ENCODE measurements around the gene ANKS1B.
A peak's percentile ranks its signal among the peaks of the same experiment; 100 is the strongest.

Gene ANKS1B

GRCh38 chr12:99985129-99985570 lies 414 bp upstream of the ANKS1B start:
- TF ChIP-seq CTCF (IDR thresholded peaks at IDR 0.05; ENCODE audit: unreplicated experiment in 3 of 3) = no peak
- Mint-ChIP-seq H3K4me3 (peak overlapping the region; percentile 87 to 95 (median 93)), H3K9me3 (no peaks in the 10 kb centered on the region), H3K27ac (peak overlapping the region in 2 of 3 experiments; percentile 11 to 90), H3K4me1 (peaks cover 16% of the 10 kb centered on the region), H3K27me3 (ENCODE audit: low read depth) (peaks cover 32% of the 10 kb centered on the region), H3K36me3 (ENCODE audit: low read depth) (no peaks in the 10 kb centered on the region)

DNA sequence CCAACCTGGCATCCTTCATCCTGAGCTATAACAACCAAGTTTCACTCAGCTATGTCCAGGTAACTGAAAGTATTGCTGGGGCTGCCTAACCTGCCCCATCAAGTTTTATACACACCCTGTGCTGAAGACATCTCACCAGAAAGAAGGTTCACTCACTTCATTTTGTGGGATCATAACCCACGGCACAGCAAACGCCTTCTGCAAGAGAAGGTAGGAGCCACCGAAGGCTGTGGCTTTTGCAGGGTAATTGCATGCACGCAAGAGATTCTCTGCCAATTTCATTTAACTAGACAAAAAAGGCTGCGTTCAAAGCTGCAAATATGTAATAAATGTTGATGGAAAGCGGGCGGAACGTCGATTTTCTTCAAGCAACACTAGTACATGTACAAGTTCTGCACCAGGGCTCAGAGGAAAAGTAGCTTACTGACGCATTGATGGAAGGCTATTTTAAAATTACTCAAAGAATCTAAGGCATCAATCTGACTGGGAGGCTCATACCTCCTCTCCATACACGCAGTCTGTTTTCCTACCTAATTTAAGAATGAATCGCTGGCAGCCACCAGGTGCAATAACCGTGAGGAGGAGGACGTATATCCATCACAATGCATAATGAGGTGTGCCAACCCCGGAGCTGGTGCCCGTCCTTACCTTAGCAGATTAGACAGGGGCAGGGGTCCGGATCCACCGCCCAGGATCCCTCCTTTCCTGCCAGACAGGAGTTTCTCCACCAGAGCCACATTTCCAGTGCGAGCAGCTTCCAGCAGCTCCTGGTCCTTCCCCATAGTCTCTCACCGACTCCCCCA lies 1.1 kb downstream of the ANKS1B start:
- Mint-ChIP-seq H3K9me3 (no peaks in the 10 kb centered on the region), H3K4me1 (peaks cover 16% of the 10 kb centered on the region), H3K36me3 (ENCODE audit: low read depth) (no peaks in the 10 kb centered on the region), H3K4me3 (peak overlapping the region; percentile 85 to 88 (median 88)), H3K27me3 (ENCODE audit: low read depth) (peaks cover 32% of the 10 kb centered on the region), H3K27ac (peak overlapping the region in 2 of 3 experiments; percentile 6 to 68)
- TF ChIP-seq CTCF (IDR thresholded peaks at IDR 0.05; ENCODE audit: unreplicated experiment in 3 of 3) = no peak

DNA sequence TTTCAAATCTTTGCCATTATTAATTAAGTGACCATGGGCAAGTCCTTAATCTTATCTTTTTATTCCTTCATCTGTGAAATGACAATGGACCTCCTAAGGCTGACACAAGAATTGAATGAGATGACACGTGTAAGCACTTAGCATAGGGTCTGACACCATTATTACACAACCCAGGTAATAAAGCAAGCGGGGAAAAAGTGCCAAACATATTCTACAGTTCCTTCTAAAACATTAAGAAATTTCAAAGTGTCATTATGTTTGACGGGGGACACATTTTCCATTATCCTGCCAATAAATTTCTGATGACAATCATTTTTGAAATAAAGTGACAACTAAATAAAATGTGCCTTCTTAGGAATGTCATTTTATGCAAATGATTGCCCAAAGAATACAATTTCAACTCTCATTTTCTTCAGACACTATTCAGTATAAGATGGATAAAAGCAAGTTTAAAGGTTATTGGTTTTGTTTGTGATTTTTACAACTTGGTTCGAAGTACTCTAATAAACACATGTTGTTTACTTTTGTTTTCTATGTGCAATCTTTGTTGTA lies 3.0 kb downstream of the ANKS1B start:
- no peak overlapping the region for H3K4me3 Mint-ChIP-seq
- peaks cover 29% of the 10 kb centered on the region for H3K27me3 Mint-ChIP-seq (ENCODE audit: low read depth)
- no peak for TF ChIP-seq CTCF (IDR thresholded peaks at IDR 0.05; ENCODE audit: unreplicated experiment in 3 of 3)
- no peak overlapping the region for H3K27ac Mint-ChIP-seq
- no peaks in the 10 kb centered on the region for H3K9me3 Mint-ChIP-seq
- no peaks in the 10 kb centered on the region for H3K36me3 Mint-ChIP-seq (ENCODE audit: low read depth)
- peaks cover 16% of the 10 kb centered on the region for H3K4me1 Mint-ChIP-seq

GRCh38 chr12:99979471-99979870 lies 5.3 kb downstream of the ANKS1B start:
- Mint-ChIP-seq H3K36me3 (ENCODE audit: low read depth) (no peaks in the 10 kb centered on the region), H3K4me1 (peaks cover 6% of the 10 kb centered on the region), H3K4me3 (no peak overlapping the region), H3K9me3 (no peaks in the 10 kb centered on the region), H3K27ac (no peak overlapping the region), H3K27me3 (ENCODE audit: low read depth) (peaks cover 29% of the 10 kb centered on the region)
- no peak for TF ChIP-seq CTCF (IDR thresholded peaks at IDR 0.05; ENCODE audit: unreplicated experiment in 3 of 3)

- Mint-ChIP-seq H3K27ac (no peak overlapping the region), H3K36me3 (ENCODE audit: low read depth) (no peaks in the 10 kb centered on the region), H3K4me1 (no peaks in the 10 kb centered on the region), H3K4me3 (no peak overlapping the region), H3K9me3 (no peaks in the 10 kb centered on the region), H3K27me3 (ENCODE audit: low read depth) (peaks cover 16% of the 10 kb centered on the region)
- TF ChIP-seq CTCF (IDR thresholded peaks at IDR 0.05; ENCODE audit: unreplicated experiment in 3 of 3) = no peak
Measured at GRCh38 chr12:99978152-99978551, 6.6 kb downstream of the ANKS1B start.
